SH-SY5Y (cell line): ENCODE measurements around the gene ELOVL6.

ENCODE experiments used
- GATA2 ChIP-seq: IDR thresholded peaks from 2 replicates; pipeline ENCODE4 v1.6.1; 2011; ENCODE audit warnings: mild to moderate bottlenecking, low read depth, low read length
- GATA3 ChIP-seq: IDR thresholded peaks from 2 replicates; pipeline ENCODE4 v1.6.1; 2011; ENCODE audit warnings: low read depth, mild to moderate bottlenecking, low read length, moderate library complexity

- TF ChIP-seq GATA3, result no peak
- no peak for TF ChIP-seq GATA2
These were observed 37.9 kb upstream of the ELOVL6 start for GRCh38 chr4:110236324-110236723.
